Right ventricle myocardium superior (tissue), 1 donor: ENCODE results near the gene NDUFS2. TPM values are rescaled to one million over a fixed set of nuclear protein-coding genes. Genes with fewer than 3 reads are reported as not detected.

ENCODE experiments used
- ATAC-seq: fragments of 200-7000 bp; cut with Tn5 transposase; one replicate; pipeline ENCODE4 v1.9.1; 2020; ENCODE audit warnings: mild to moderate bottlenecking; ENCODE audit not compliant: poor library complexity
- DNase-seq: peaks from one replicate; pipeline ENCODE4 v3.0.0-alpha.2; 2020
- intact Hi-C: fragments of 100-400 bp; cut with DNase I; formaldehyde crosslinking; loops from one replicate; pipeline ENCODE4 v1.11.2; 2022
- total RNA-seq: library from RNA; stranded (reverse); fragmentation: NEBNext Ultra II Directional; extraction: Animal tissue kit (Norgen Biotek cat#: 25700); gene quantifications from one replicate; pipeline ENCODE4 v1.2.1, GENCODE V29; 2021
- donor health status: DM: no; HTN: yes; CAD: no; lungs with severe emphysema.

Gene NDUFS2
- total RNA-seq, 1 donor from 2014 or later = 308 TPM

GRCh38 chr1:161190962-161191521 lies 11.1 kb upstream of the NDUFS2 start:
- no peak for ATAC-seq
- no peak for DNase-seq
- intact Hi-C loops = loop anchor here (10.0 kb wide), 1 partner anchor 194 kb away; no protein-coding TSS in a partner anchor

- no peak for DNase-seq
- intact Hi-C loops = loop anchor here (10.0 kb wide), 1 partner anchor 193 kb away; no protein-coding TSS in a partner anchor
- ATAC-seq = no peak
These were observed 10.2 kb upstream of the NDUFS2 start for GRCh38 chr1:161191971-161192370.

- ATAC-seq (peak; percentile 72), DNase-seq (no peak)
- intact Hi-C loops = loop anchor here (10.0 kb wide), 1 partner anchor 192 kb away; no protein-coding TSS in a partner anchor
These were observed 9.4 kb upstream of the NDUFS2 start for GRCh38 chr1:161192476-161193465.

- ATAC-seq (no peak), DNase-seq (no peak)
- intact Hi-C loops = loop anchor here (10.0 kb wide), 1 partner anchor 191 kb away; no protein-coding TSS in a partner anchor
These were observed 8.5 kb upstream of the NDUFS2 start for GRCh38 chr1:161193561-161194235.

GRCh38 chr1:161195171-161195570 lies 7.0 kb upstream of the NDUFS2 start:
- ATAC-seq (no peak), DNase-seq (no peak)
- intact Hi-C loops = loop anchor here (10.0 kb wide), 1 partner anchor 190 kb away; no protein-coding TSS in a partner anchor

GRCh38 chr1:161196111-161196510 lies 6.1 kb upstream of the NDUFS2 start:
- DNase-seq (no peak), ATAC-seq (no peak)
- intact Hi-C loops = loop anchor here (10.0 kb wide), 1 partner anchor 189 kb away; no protein-coding TSS in a partner anchor

GRCh38 chr1:161196521-161197451 lies 5.4 kb upstream of the NDUFS2 start:
- DNase-seq (peak; percentile 72), ATAC-seq (peak; percentile 1)
- intact Hi-C loops = loop anchor here (10.0 kb wide), 1 partner anchor 188 kb away; no protein-coding TSS in a partner anchor

GRCh38 chr1:161197560-161198193 lies 4.5 kb upstream of the NDUFS2 start:
- ATAC-seq (no peak), DNase-seq (no peak)
- intact Hi-C loops = loop anchor here (10.0 kb wide), 1 partner anchor 187 kb away; no protein-coding TSS in a partner anchor

- intact Hi-C loops = loop anchor here (10.0 kb wide), 1 partner anchor 186 kb away; no protein-coding TSS in a partner anchor
- ATAC-seq = no peak
These were observed 3.8 kb upstream of the NDUFS2 start for GRCh38 chr1:161198194-161198896.

GRCh38 chr1:161198897-161199431 lies 3.2 kb upstream of the NDUFS2 start, which contains the start of gene ADAMTS4:
Gene ADAMTS4 (minus strand): TSS chr1:161199054. CDS start chr1:161198627, 427 bp downstream.
- DNase-seq = peak; percentile 71
- intact Hi-C loops = loop anchor here (10.0 kb wide), 1 partner anchor 186 kb away; no protein-coding TSS in a partner anchor

More at GRCh38 chr1:161198194-161198896, 3.8 kb upstream of the NDUFS2 start:
- peak; percentile 70 for DNase-seq

GRCh38 chr1:161199506-161200139 lies 2.5 kb upstream of the NDUFS2 start:
- ATAC-seq (no peak), DNase-seq (no peak)
- intact Hi-C loops = loop anchor here (10.0 kb wide), 1 partner anchor 185 kb away; no protein-coding TSS in a partner anchor

More at GRCh38 chr1:161198897-161199431, 3.2 kb upstream of the NDUFS2 start, which contains the start of gene ADAMTS4:
- ATAC-seq = peak; percentile 10

GRCh38 chr1:161200421-161200991 lies 1.7 kb upstream of the NDUFS2 start:
- ATAC-seq (no peak), DNase-seq (peak; percentile 41)
- intact Hi-C loops = no loop called here

- ATAC-seq = peak; percentile 32
- DNase-seq = peak; percentile 65
- intact Hi-C loops = no loop called here
These were observed 953 bp upstream of the NDUFS2 start for GRCh38 chr1:161200992-161201835.

GRCh38 chr1:161206411-161207140 lies 4.4 kb downstream of the NDUFS2 start:
- ATAC-seq = peak; percentile 28
- intact Hi-C loops = no loop called here
- peak; percentile 48 for DNase-seq
